GM18868 (cell line): ENCODE measurements around the gene RPS23.
A peak's percentile ranks its signal among the peaks of the same experiment; 100 is the strongest.

Experiments used
- ATAC-seq: cut with Tn5 transposase; IDR thresholded peaks from one replicate; pipeline ENCODE4 v1.9.1; 2021; ENCODE audit warnings: mild to moderate bottlenecking, moderate library complexity; ENCODE audit not compliant: unreplicated experiment

RPS23 gene

GRCh38 chr5:82277987-82278710 is at the start of gene RPS23:
TSS of gene RPS23 (minus strand) at chr5:82278354. CDS start at chr5:82278323, 31 bp downstream.
- peak; percentile 92 for ATAC-seq

- ATAC-seq: no peak
These were observed 49.8 kb upstream of the RPS23 start for GRCh38 chr5:82327941-82328340.

GRCh38 chr5:82325996-82326395 is 47.8 kb upstream of the RPS23 start:
- no peak for ATAC-seq

- ATAC-seq: no peak
These were observed 47.0 kb upstream of the RPS23 start for GRCh38 chr5:82325155-82325554.

- no peak for ATAC-seq
These were observed 42.8 kb upstream of the RPS23 start for GRCh38 chr5:82320966-82321365.

GRCh38 chr5:82319651-82320376 is 41.7 kb upstream of the RPS23 start:
- ATAC-seq: no peak

- ATAC-seq: no peak
These were observed 41.0 kb upstream of the RPS23 start for GRCh38 chr5:82319192-82319591.

GRCh38 chr5:82314964-82315758 is 37.0 kb upstream of the RPS23 start:
- ATAC-seq: no peak

- ATAC-seq: no peak
These were observed 34.9 kb upstream of the RPS23 start for GRCh38 chr5:82313016-82313415.

GRCh38 chr5:82312373-82312856 is 34.3 kb upstream of the RPS23 start:
- peak; percentile 40 for ATAC-seq

- no peak for ATAC-seq
These were observed 31.0 kb upstream of the RPS23 start for GRCh38 chr5:82309091-82309531.

- ATAC-seq: no peak
These were observed 30.3 kb upstream of the RPS23 start for GRCh38 chr5:82308416-82308815.

- no peak for ATAC-seq
These were observed 29.3 kb upstream of the RPS23 start for GRCh38 chr5:82307451-82307850.

- no peak for ATAC-seq
These were observed 28.0 kb upstream of the RPS23 start for GRCh38 chr5:82306151-82306550.

- no peak for ATAC-seq
These were observed 23.0 kb upstream of the RPS23 start for GRCh38 chr5:82301190-82301589.

- no peak for ATAC-seq
These were observed 20.5 kb upstream of the RPS23 start for GRCh38 chr5:82298668-82299067.

- ATAC-seq: no peak
These were observed 19.6 kb upstream of the RPS23 start for GRCh38 chr5:82297711-82298110.

- no peak for ATAC-seq
These were observed 18.8 kb upstream of the RPS23 start for GRCh38 chr5:82296929-82297328.

GRCh38 chr5:82295959-82296531 is 17.9 kb upstream of the RPS23 start:
- ATAC-seq: no peak

- ATAC-seq: no peak
These were observed 17.0 kb upstream of the RPS23 start for GRCh38 chr5:82295144-82295543.

GRCh38 chr5:82291420-82291819 is 13.3 kb upstream of the RPS23 start:
- no peak for ATAC-seq
